ENCODE data around the gene CLEC7A. TPM values are rescaled to one million over a fixed set of nuclear protein-coding genes. Genes with fewer than 3 reads are reported as not detected.

Gene CLEC7A
- total RNA-seq, 1 experiment from 2014 or later, result 0.40 TPM

DNA sequence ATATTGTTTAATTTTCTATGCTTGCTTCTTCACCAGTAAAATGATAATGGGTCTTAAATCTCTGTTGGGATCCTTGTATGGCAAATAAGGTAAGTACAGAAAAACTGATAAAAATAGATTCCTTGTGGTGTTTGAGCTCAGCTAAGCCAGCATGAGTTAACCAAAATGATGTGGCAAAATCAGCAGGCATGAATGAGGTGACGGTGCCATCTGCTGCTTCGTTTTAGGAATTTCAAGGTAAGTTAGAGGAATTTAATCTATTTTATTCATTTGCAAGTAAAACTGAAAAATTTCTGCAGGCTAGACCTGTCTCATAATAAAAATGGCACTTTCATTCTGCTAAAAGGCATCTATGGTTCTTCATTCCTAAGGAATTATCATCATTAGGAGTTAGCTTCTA is 10.0 kb upstream of the CLEC7A start:
- no peaks in the 10 kb centered on the region for H4K20me1 ChIP-seq (ENCODE audit: low read length)
- BruUV-seq (replicated peaks), result no TSS peak
- H3F3A ChIP-seq (ENCODE audit: low read length, unreplicated experiment), result no peaks in the 10 kb centered on the region
- H2AFZ ChIP-seq (ENCODE audit: low read length), result no peak overlapping the region
- TF ChIP-seq, protein P1, sequence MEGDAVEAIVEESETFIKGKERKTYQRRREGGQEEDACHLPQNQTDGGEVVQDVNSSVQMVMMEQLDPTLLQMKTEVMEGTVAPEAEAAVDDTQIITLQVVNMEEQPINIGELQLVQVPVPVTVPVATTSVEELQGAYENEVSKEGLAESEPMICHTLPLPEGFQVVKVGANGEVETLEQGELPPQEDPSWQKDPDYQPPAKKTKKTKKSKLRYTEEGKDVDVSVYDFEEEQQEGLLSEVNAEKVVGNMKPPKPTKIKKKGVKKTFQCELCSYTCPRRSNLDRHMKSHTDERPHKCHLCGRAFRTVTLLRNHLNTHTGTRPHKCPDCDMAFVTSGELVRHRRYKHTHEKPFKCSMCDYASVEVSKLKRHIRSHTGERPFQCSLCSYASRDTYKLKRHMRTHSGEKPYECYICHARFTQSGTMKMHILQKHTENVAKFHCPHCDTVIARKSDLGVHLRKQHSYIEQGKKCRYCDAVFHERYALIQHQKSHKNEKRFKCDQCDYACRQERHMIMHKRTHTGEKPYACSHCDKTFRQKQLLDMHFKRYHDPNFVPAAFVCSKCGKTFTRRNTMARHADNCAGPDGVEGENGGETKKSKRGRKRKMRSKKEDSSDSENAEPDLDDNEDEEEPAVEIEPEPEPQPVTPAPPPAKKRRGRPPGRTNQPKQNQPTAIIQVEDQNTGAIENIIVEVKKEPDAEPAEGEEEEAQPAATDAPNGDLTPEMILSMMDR (conservative IDR thresholded peaks at IDR 0.05; ENCODE audit: low read depth, low read length), result peak; percentile 71
- TF ChIP-seq EZH2 (IDR thresholded peaks at IDR 0.05; ENCODE audit: low read length, unreplicated experiment), result no peak
- TF ChIP-seq EZH2phosphoT487 (IDR thresholded peaks at IDR 0.05; ENCODE audit: borderline replicate concordance, low read length), result no peak
- no peaks in the 10 kb centered on the region for H3K4me1 ChIP-seq (ENCODE audit: insufficient read depth, low read length)
- ATAC-seq (peak; percentile 46), DNase-seq (peak; percentile 63)
- ChIA-PET CTCF (interaction anchor here (0.6 to 1.2 kb wide), 2 partner anchors 90 to 130 kb away, joined by 3 to 12 read pairs; no protein-coding TSS in a partner anchor), POLR2A (ENCODE audit: unreplicated experiment) (no interaction called here)
- H3K79me2 ChIP-seq (ENCODE audit: low read length), result no peaks in the 10 kb centered on the region
- no peak overlapping the region for H3K4me2 ChIP-seq (ENCODE audit: low read length)
- no peak overlapping the region for H3K27ac ChIP-seq (ENCODE audit: low read length)
- no peaks in the 10 kb centered on the region for H3K36me3 ChIP-seq (ENCODE audit: low read depth, low read length)
- no peak overlapping the region for H3K9ac ChIP-seq (ENCODE audit: low read length)
- no peak overlapping the region for H3K4me3 ChIP-seq (ENCODE audit: low read length)
- intact Hi-C loops (cut with micrococcal nuclease), result loop anchor here (1.0 to 5.0 kb wide), 4 partner anchors 106 to 391 kb away; partner anchors contain the start of gene CLEC12B
- no peaks in the 10 kb centered on the region for H3K9me3 ChIP-seq (ENCODE audit: low read length)
- H3K27me3 ChIP-seq (ENCODE audit: low read length), result no peaks in the 10 kb centered on the region
- no peaks in the 10 kb centered on the region for H3K9me2 ChIP-seq (replicated peaks; ENCODE audit: low read length)

DNA sequence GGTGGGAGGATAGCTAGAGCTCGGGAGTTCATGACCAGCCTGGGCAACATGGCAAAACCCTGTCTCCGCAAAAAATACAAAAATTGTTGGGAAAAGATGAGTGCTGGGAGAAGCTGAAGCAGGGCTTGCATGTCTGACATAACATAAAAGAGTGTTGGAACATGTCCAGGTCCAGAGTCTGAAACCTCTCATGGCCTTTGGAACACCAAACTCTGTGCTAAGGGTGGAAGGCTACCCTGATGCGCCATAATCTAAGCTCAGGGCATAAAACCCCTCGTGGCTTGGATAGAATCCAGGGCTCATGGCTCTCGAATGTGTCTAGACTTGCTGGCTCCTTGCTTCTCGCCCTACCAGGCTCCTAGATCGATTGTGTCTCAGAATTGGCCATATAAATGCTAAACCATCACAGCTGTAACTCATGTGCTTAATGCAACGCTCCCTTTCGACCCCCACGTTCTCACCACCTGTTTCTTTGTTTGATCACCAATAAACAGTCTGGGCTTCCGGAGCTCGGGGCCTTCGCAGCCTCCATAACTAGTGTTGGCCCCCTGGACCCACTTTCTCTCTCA is 6.7 kb upstream of the CLEC7A start:
- no TSS peak for BruUV-seq (replicated peaks)
- ATAC-seq, result no peak
- POLR2A ChIA-PET (ENCODE audit: unreplicated experiment), result no interaction called here

DNA sequence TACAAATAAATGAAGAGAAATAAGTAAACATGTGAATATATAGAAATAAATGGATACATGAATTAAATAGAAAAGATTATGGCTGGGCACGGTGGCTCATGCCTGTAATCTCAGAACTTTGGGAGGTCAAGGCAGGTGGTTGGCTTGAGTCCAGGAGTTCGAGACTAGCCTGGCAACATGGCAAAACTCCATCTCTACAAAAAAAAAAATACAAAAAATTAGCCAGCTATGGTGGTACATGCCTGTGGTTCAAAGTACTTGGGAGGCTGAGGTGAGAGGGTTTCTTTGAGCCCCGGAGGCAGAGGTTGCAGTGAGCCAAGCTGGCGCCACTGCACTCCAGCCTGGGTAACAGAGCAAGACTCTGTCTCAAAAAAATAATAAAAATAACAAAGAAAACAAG is 5.1 kb upstream of the CLEC7A start:
- Histone ChIP-seq H3K27ac (ENCODE audit: low read length) (no peak overlapping the region), H3K9me3 (ENCODE audit: low read length) (no peaks in the 10 kb centered on the region), H3K4me3 (ENCODE audit: low read length) (no peak overlapping the region), H2AFZ (ENCODE audit: low read length) (no peak overlapping the region), H3K9me2 (replicated peaks; ENCODE audit: low read length) (no peaks in the 10 kb centered on the region), H3K27me3 (ENCODE audit: low read length) (no peaks in the 10 kb centered on the region), H3K9ac (ENCODE audit: low read length) (no peak overlapping the region), H3K4me2 (ENCODE audit: low read length) (no peak overlapping the region), H4K20me1 (ENCODE audit: low read length) (no peaks in the 10 kb centered on the region), H3K79me2 (ENCODE audit: low read length) (no peaks in the 10 kb centered on the region), H3K4me1 (ENCODE audit: insufficient read depth, low read length) (peaks cover 10% of the 10 kb centered on the region; the same call in 1 of the 2 replicates), H3K36me3 (ENCODE audit: low read depth, low read length) (no peaks in the 10 kb centered on the region), H3F3A (ENCODE audit: low read length, unreplicated experiment) (no peaks in the 10 kb centered on the region)
- CTCF ChIA-PET, result no interaction called here
- DNase-seq (no peak), ATAC-seq (no peak)
- intact Hi-C loops (cut with micrococcal nuclease), result no loop called here
- BruUV-seq (replicated peaks), result no TSS peak
- no peak for TF ChIP-seq EZH2phosphoT487 (IDR thresholded peaks at IDR 0.05; ENCODE audit: borderline replicate concordance, low read length)
- TF ChIP-seq, protein P1 (conservative IDR thresholded peaks at IDR 0.05; ENCODE audit: low read depth, low read length), result no peak
- no peak for TF ChIP-seq EZH2 (IDR thresholded peaks at IDR 0.05; ENCODE audit: low read length, unreplicated experiment)
- POLR2A ChIA-PET (ENCODE audit: unreplicated experiment), result no interaction called here

More for the DNA sequence above, 6.7 kb upstream of the CLEC7A start:
- Histone ChIP-seq H3K4me3 (ENCODE audit: low read length) (no peak overlapping the region), H3F3A (ENCODE audit: low read length, unreplicated experiment) (no peaks in the 10 kb centered on the region), H3K27ac (ENCODE audit: low read length) (no peak overlapping the region), H3K4me2 (ENCODE audit: low read length) (no peak overlapping the region), H4K20me1 (ENCODE audit: low read length) (no peaks in the 10 kb centered on the region), H3K36me3 (ENCODE audit: low read depth, low read length) (no peaks in the 10 kb centered on the region), H2AFZ (ENCODE audit: low read length) (no peak overlapping the region), H3K4me1 (ENCODE audit: insufficient read depth, low read length) (0 out of 2 replicates have a peak, but pooled peaks cover 6% of the 10 kb centered on the region), H3K9me2 (replicated peaks; ENCODE audit: low read length) (no peaks in the 10 kb centered on the region), H3K9me3 (ENCODE audit: low read length) (no peaks in the 10 kb centered on the region), H3K79me2 (ENCODE audit: low read length) (no peaks in the 10 kb centered on the region), H3K9ac (ENCODE audit: low read length) (no peak overlapping the region), H3K27me3 (ENCODE audit: low read length) (no peaks in the 10 kb centered on the region)
- intact Hi-C loops (cut with micrococcal nuclease), result no loop called here
- DNase-seq, result no peak
- no peak for TF ChIP-seq EZH2phosphoT487 (IDR thresholded peaks at IDR 0.05; ENCODE audit: borderline replicate concordance, low read length)
- TF ChIP-seq, protein P1 (conservative IDR thresholded peaks at IDR 0.05; ENCODE audit: low read depth, low read length), result no peak
- no peak for TF ChIP-seq EZH2 (IDR thresholded peaks at IDR 0.05; ENCODE audit: low read length, unreplicated experiment)
- CTCF ChIA-PET, result no interaction called here

Measured in PC-3 (cell line).